A673 (cell line): ENCODE data around the gene SF3B3.

Experiments used
- EZH2 ChIP-seq: fragments of 200-600 bp; sonication (generic); IDR thresholded peaks from 2 replicates; pipeline ENCODE4 v1.6.1; 2017; ENCODE audit warnings: borderline replicate concordance, low read depth, mild to moderate bottlenecking, mixed read lengths, antibody characterized with exemption, low read length; ENCODE audit not compliant: poor library complexity, severe bottlenecking
- TF ChIP-seq, protein P1 (sequence below): fragments of 300-800, 200-600 bp; sonication (generic); conservative IDR thresholded peaks from 2 replicates; pipeline ENCODE4 v1.5.1; 2017; ENCODE audit warnings: low read depth, mild to moderate bottlenecking, antibody characterized with exemption, low read length, moderate library complexity, mixed read lengths

GRCh38 chr16:70484867-70485266, 38.7 kb upstream of the SF3B3 start:
- no peak for TF ChIP-seq EZH2
- TF ChIP-seq, protein P1, sequence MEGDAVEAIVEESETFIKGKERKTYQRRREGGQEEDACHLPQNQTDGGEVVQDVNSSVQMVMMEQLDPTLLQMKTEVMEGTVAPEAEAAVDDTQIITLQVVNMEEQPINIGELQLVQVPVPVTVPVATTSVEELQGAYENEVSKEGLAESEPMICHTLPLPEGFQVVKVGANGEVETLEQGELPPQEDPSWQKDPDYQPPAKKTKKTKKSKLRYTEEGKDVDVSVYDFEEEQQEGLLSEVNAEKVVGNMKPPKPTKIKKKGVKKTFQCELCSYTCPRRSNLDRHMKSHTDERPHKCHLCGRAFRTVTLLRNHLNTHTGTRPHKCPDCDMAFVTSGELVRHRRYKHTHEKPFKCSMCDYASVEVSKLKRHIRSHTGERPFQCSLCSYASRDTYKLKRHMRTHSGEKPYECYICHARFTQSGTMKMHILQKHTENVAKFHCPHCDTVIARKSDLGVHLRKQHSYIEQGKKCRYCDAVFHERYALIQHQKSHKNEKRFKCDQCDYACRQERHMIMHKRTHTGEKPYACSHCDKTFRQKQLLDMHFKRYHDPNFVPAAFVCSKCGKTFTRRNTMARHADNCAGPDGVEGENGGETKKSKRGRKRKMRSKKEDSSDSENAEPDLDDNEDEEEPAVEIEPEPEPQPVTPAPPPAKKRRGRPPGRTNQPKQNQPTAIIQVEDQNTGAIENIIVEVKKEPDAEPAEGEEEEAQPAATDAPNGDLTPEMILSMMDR: no peak
